CD4-positive, alpha-beta T cell (primary cell): ENCODE results near the gene DAAM1. TPM values are rescaled to one million over a fixed set of nuclear protein-coding genes. Genes with fewer than 3 reads are reported as not detected.

ENCODE experiments used
- ATAC-seq: fragments of 200-7000 bp; cut with Tn5 transposase; one replicate; pipeline ENCODE4 v1.10.0; 2022; ENCODE audit warnings: mild to moderate bottlenecking; ENCODE audit not compliant: poor library complexity
- CTCF ChIA-PET: fragments of 350-600 bp; sonication (Branson Sonifier 250); formaldehyde crosslinking; loops from one replicate; lab custom pipeline; 2021; ENCODE audit warnings: antibody characterized with exemption, inconsistent platforms; lab: Charles Lee
- POLR2A ChIA-PET: fragments of 350-600 bp; sonication (Branson Sonifier 250); formaldehyde crosslinking; loops from one replicate; lab custom pipeline; 2021; ENCODE audit warnings: antibody characterized with exemption, inconsistent platforms; lab: Charles Lee
- DNase-seq, 14 experiments: peaks; one replicate each; pipeline ENCODE4 v3.0.0-alpha.2; 2013 to 2020; ENCODE audit warnings: mixed read lengths in 2 of 14
- H3K27ac ChIP-seq, 2 donors: one replicate each; pipeline versions ENCODE4 v1.5.1 to v1.7.0; 2013; ENCODE audit warnings: low read length in 2 of 2, low read depth in 1 of 2, mild to moderate bottlenecking in 1 of 2
- H3K27me3 ChIP-seq, 2 experiments: 1 replicate in 1 of 2; 2 replicates in 1 of 2; pipeline versions ENCODE4 v1.6.1 to v1.7.0; 2013; ENCODE audit warnings: low read length in 2 of 2, control low read depth in 1 of 2, mild to moderate bottlenecking in 1 of 2, moderate library complexity in 1 of 2; ENCODE audit not compliant: insufficient read depth in 2 of 2, control insufficient read depth in 1 of 2
- H3K36me3 ChIP-seq: one replicate; pipeline ENCODE4 v1.6.1; 2013; ENCODE audit warnings: low read length, control low read depth; ENCODE audit not compliant: insufficient read depth
- H3K4me1 ChIP-seq: one replicate; pipeline ENCODE4 v1.6.1; 2013; ENCODE audit warnings: low read length, control low read depth; ENCODE audit not compliant: insufficient read depth
- H3K4me3 ChIP-seq: one replicate; pipeline ENCODE4 v1.5.1; 2013; ENCODE audit warnings: mild to moderate bottlenecking, low read length, moderate library complexity
- H3K9me3 ChIP-seq, 2 experiments: 1 replicate in 1 of 2; 2 replicates in 1 of 2; pipeline versions ENCODE4 v1.6.1 to v1.7.0; 2013; ENCODE audit warnings: low read length in 2 of 2, mild to moderate bottlenecking in 2 of 2, control low read depth in 1 of 2, moderate library complexity in 1 of 2; ENCODE audit not compliant: control insufficient read depth in 1 of 2, insufficient read depth in 1 of 2
- H3K27ac Mint-ChIP-seq: one replicate; pipeline ENCODE4 v1.8.0; 2020; ENCODE audit warnings: mixed read lengths
- H3K27me3 Mint-ChIP-seq: one replicate; pipeline ENCODE4 v1.8.0; 2021; ENCODE audit warnings: mixed read lengths
- H3K36me3 Mint-ChIP-seq: one replicate; pipeline ENCODE4 v1.8.0; 2021; ENCODE audit warnings: low read depth, mixed read lengths
- H3K4me1 Mint-ChIP-seq: one replicate; pipeline ENCODE4 v1.8.0; 2021; ENCODE audit warnings: low read depth, mixed read lengths
- H3K4me3 Mint-ChIP-seq: one replicate; pipeline ENCODE4 v1.8.0; 2020; ENCODE audit warnings: mild to moderate bottlenecking, mixed read lengths
- H3K9me3 Mint-ChIP-seq: one replicate; pipeline ENCODE4 v1.8.0; 2020; ENCODE audit warnings: mixed read lengths
- intact Hi-C, 2 experiments: fragments of 100-400 bp; cut with DNase I in 1 of 2; cut with micrococcal nuclease in 1 of 2; formaldehyde crosslinking; loops; one replicate each; pipeline versions ENCODE4 v1.15.1 to v1.9.0; 2023 to 2025; cut with DNase I, micrococcal nuclease
- total RNA-seq, 174 experiments: library from RNA in 2 of 174; stranded (reverse) in 2 of 174; gene quantifications; one replicate each; pipeline ENCODE4 v1.2.3 and lab custom pipeline; 2021 to 2026
- TF ChIP-seq, protein P1 (sequence below): fragments of 200-600 bp; IDR thresholded peaks from one replicate; pipeline ENCODE4 v1.8.0; 2022; ENCODE audit warnings: antibody characterized with exemption, mild to moderate bottlenecking

The DAAM1 gene
- total RNA-seq, 2 experiments from 2014 or later = 7.4 to 8.8 TPM

DNA sequence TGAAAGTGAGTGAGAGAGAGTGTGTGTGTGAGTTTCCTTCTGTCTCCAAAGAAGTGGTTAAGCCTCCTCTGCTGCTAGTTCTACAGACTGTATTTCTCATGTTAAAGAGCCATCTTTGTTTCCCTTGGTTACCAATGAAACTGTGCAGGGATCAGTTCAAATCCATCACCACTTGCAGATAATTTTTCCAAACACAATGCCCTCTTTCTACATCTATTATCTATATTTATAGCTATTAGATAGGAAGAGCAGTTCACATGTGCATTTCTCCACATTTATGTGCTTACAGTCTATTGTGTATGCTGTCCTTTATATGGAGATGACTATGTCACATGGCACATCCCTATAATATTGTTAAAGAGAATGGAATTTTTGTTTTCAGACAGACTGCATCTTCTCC lies 2.2 kb upstream of the DAAM1 start:
- H3K36me3 ChIP-seq = no peaks in the 10 kb centered on the region
- DNase-seq = no peak
- H3K9me3 ChIP-seq = no peaks in the 10 kb centered on the region
- H3K27me3 ChIP-seq = peaks cover 0 to 11% of the 10 kb centered on the region in 2 experiments
- intact Hi-C loops = loop anchor here (5.0 to 10.0 kb wide), 9 partner anchors 281 to 1138 kb away; partner anchors contain the start of genes JKAMP (in 2 of the 2), KIAA0586 (in 2 of the 2), L3HYPDH (in 2 of the 2) and PCNX4 (in 2 of the 2)
- Mint-ChIP-seq H3K27ac (no peak overlapping the region), H3K4me3 (peak overlapping the region; percentile 17), H3K4me1 (peaks cover 20% of the 10 kb centered on the region), H3K27me3 (peaks cover 8% of the 10 kb centered on the region), H3K36me3 (peaks cover 11% of the 10 kb centered on the region), H3K9me3 (no peaks in the 10 kb centered on the region)
- no peak for ATAC-seq
- CTCF ChIA-PET = no interaction called here
- TF ChIP-seq, protein P1, sequence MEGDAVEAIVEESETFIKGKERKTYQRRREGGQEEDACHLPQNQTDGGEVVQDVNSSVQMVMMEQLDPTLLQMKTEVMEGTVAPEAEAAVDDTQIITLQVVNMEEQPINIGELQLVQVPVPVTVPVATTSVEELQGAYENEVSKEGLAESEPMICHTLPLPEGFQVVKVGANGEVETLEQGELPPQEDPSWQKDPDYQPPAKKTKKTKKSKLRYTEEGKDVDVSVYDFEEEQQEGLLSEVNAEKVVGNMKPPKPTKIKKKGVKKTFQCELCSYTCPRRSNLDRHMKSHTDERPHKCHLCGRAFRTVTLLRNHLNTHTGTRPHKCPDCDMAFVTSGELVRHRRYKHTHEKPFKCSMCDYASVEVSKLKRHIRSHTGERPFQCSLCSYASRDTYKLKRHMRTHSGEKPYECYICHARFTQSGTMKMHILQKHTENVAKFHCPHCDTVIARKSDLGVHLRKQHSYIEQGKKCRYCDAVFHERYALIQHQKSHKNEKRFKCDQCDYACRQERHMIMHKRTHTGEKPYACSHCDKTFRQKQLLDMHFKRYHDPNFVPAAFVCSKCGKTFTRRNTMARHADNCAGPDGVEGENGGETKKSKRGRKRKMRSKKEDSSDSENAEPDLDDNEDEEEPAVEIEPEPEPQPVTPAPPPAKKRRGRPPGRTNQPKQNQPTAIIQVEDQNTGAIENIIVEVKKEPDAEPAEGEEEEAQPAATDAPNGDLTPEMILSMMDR = no peak
- H3K4me3 ChIP-seq = no peak overlapping the region
- H3K27ac ChIP-seq = no peak overlapping the region
- POLR2A ChIA-PET = interaction anchor here (0.6 kb wide), 1 partner anchor 888 kb away, joined by 3 read pairs; the partner anchor contains the start of gene ARID4A
- H3K4me1 ChIP-seq = peaks cover 20% of the 10 kb centered on the region

DNA sequence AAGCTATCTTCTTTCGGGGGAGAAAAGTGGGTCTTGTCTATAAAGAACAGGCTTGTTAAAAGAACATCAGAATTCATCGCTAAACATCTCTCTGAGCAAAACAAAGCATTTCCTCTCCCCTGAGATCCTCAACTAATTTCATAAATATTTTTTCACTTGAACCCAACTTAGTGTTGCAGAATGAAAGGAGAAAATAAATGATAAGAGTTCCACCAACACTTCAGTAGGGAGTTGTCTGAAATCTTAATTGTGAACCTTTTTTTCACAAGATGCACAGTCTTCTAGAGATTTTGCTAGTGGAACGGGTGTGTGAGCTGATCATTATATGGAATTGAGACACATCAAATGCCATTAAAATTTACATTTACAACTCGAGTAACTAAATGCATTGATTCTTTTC lies 1.3 kb upstream of the DAAM1 start:
- DNase-seq (no peak), ATAC-seq (no peak)
- Histone ChIP-seq H3K36me3 (no peaks in the 10 kb centered on the region), H3K27ac (no peak overlapping the region), H3K27me3 (peaks cover 0 to 11% of the 10 kb centered on the region in 2 experiments), H3K9me3 (no peaks in the 10 kb centered on the region), H3K4me1 (peaks cover 20% of the 10 kb centered on the region), H3K4me3 (peak overlapping the region; percentile 83)
- H3K4me3 Mint-ChIP-seq = peak overlapping the region; percentile 99
- peaks cover 23% of the 10 kb centered on the region for H3K4me1 Mint-ChIP-seq
- TF ChIP-seq, protein P1 = no peak
- no peaks in the 10 kb centered on the region for H3K9me3 Mint-ChIP-seq
- H3K36me3 Mint-ChIP-seq = peaks cover 11% of the 10 kb centered on the region
- ChIA-PET POLR2A (interaction anchor here (0.6 to 2.2 kb wide), 3 partner anchors 277 to 889 kb away, joined by 3 to 16 read pairs (median 7); partner anchors contain the start of genes ARID4A, JKAMP and L3HYPDH), CTCF (no interaction called here)
- H3K27ac Mint-ChIP-seq = peak overlapping the region; percentile 94
- intact Hi-C loops = loop anchor here (5.0 to 10.0 kb wide), 9 partner anchors 280 to 1138 kb away; partner anchors contain the start of genes JKAMP (in 2 of the 2), KIAA0586 (in 2 of the 2), L3HYPDH (in 2 of the 2) and PCNX4 (in 2 of the 2)
- peaks cover 5% of the 10 kb centered on the region for H3K27me3 Mint-ChIP-seq

DNA sequence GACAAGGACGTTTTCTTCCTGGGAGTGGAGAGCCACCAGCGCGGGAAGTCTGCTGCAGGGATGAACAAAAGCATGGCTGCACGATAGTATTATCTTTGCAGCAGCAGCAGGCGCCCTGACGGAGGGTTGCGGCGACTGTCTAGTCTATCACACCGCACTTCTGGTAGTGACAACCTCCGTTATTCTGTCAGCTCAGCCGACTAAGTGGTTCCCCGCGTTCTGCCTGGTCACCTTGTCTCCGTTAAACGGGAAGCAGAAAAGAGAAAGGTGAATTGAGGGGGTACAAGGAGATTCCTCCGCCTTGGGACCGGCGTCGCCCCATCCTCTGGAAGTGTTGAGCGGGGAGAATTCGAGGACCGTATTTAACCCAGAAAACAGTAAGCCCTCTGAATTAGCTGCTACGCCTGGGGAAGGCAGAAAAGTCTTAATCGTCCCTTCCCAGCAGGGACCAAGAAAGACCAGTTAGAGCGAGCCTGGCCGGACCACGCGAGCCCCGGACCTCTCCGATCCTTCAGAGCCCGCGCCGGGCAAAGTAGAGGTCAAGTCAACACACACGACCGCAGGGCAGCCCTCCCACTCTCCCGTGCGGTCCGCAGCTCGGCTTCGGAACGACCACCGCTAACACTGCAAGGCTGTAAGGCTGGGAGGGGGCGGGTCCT lies 536 bp upstream of the DAAM1 start:
- POLR2A ChIA-PET = interaction anchor here (0.6 to 2.5 kb wide), 14 partner anchors 9 to 1797 kb away, joined by 3 to 16 read pairs (median 4); partner anchors contain the start of genes ARID4A, CCDC175, JKAMP and KIAA0586
- intact Hi-C loops = loop anchor here (5.0 to 10.0 kb wide), 9 partner anchors 279 to 1137 kb away; partner anchors contain the start of genes JKAMP (in 2 of the 2), KIAA0586 (in 2 of the 2), L3HYPDH (in 2 of the 2) and PCNX4 (in 2 of the 2)
- Histone ChIP-seq H3K36me3 (no peaks in the 10 kb centered on the region), H3K4me1 (peaks cover 20% of the 10 kb centered on the region), H3K9me3 (no peaks in the 10 kb centered on the region), H3K4me3 (peak overlapping the region; percentile 83), H3K27ac (peak overlapping the region; percentile 60 to 75), H3K27me3 (peaks cover 0 to 11% of the 10 kb centered on the region in 2 experiments)
- Mint-ChIP-seq H3K4me3 (peak overlapping the region; percentile 99), H3K36me3 (peaks cover 11% of the 10 kb centered on the region), H3K9me3 (no peaks in the 10 kb centered on the region), H3K4me1 (peaks cover 23% of the 10 kb centered on the region), H3K27me3 (peaks cover 5% of the 10 kb centered on the region), H3K27ac (peak overlapping the region; percentile 94)
- peak; percentile 15 for ATAC-seq
- CTCF ChIA-PET = interaction anchor here (2.1 kb wide), 1 partner anchor 296 kb away, joined by 7 read pairs; the partner anchor contains the start of genes JKAMP and L3HYPDH
- TF ChIP-seq, protein P1 = no peak
- peak; percentile 17 to 78 (median 38) for DNase-seq
